Stimulated activated CD8-positive, alpha-beta memory T cell treated with anti-CD3 and anti-CD28 coated beads, Interleukin-12 subunit alpha, Interleukin-12 subunit beta, amount 100 ng/mL, for 4 hours (primary cell): ENCODE results near the gene CCNI.
"Not testable (repeated sequence)": the region's sequence is repeated elsewhere in the genome, so short reads cannot be mapped to it uniquely, and the experiment has no call there.

ENCODE experiments used
- DNase-seq: peaks from one replicate; pipeline ENCODE4 v3.0.0-alpha.2; 2020; ENCODE audit warnings: low read depth

The CCNI gene

DNA sequence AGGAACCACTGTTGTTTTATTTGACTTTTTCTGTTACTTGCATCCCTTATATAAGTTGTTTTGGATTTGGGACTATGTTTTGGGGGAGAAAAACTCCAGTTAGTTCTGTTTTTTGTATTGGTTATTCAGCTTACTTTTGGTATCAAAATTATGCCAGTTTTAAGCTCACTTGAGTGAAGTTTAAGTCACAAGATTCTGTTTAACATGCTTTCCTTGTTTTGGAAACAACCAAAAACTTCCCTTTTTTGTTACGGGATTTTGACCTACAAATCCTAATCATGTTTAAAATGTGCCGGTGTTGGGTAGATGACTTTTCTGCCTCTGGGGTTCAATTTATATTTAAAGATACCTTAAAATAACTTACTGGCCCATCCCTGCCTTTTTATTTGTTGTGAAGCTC is 36.0 kb downstream of the CCNI start:
- no peak for DNase-seq

DNA sequence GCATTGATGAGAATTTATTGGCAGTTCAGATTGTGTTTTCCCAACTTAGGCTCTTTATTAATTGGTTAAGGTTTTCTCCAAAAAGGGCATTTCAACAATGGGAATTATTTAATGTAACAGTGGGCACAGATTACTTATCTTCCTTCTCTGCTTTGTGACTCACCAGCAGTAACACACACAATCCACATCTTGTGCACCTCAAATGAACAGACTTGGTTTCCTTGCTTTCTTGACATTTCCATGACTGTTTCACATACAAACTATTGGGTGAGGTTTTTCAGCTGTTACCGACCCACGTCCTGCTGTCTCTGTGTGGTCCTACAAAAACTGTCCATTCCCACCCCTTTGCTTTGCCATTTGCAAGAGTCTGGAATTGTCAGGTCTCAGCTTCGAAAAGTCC is 38.1 kb downstream of the CCNI start:
- DNase-seq: no peak

DNA sequence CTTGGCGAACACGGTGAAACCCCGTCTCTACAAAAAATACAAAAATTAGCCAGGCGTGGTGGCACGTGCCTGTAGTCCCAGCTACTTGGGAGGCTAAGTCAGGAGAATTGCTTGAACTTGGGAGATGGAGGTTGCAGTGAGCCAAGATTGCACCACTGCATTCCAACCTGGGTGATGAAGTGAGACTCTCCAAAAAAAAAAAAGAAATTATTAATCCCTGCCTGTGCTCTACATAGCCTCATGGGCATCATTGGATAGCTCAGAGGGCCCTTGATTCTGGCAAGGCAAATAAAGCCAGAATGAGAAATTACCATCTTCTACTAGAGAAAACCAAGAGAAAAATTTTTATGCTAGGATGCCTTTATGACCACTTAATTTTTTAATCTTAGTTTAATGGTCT is 38.6 kb downstream of the CCNI start:
- DNase-seq: not testable (repeated sequence)

- DNase-seq: no peak
Measured at GRCh38 chr4:77036206-77036605, 39.6 kb downstream of the CCNI start.

- no peak for DNase-seq
Measured at GRCh38 chr4:77035153-77035552, 40.6 kb downstream of the CCNI start.

GRCh38 chr4:77031544-77031943 is 44.2 kb downstream of the CCNI start:
- no peak for DNase-seq

GRCh38 chr4:77029757-77030156 is 46.0 kb downstream of the CCNI start:
- DNase-seq: not testable (repeated sequence)

- DNase-seq: no peak
Measured at GRCh38 chr4:77028246-77028645, 47.5 kb downstream of the CCNI start.

DNA sequence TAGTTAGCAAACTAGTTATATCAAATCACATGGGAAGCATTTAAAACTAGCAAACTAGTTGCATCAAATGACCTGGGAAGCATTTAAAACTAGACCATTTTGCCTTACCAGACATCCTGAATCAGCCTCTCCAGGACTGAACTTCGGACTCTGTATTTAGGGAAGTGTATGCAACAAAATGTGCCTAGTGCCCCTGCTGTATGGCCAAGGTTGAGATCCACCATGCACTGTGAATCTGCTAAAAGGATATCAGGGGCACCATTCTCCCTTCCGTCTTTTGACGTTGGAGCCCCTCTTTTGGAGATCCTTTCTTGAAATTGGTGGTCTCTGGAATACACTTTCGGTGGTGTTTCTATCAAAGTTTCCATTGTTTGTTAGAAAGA is 49.5 kb downstream of the CCNI start:
- DNase-seq: no peak

GRCh38 chr4:77025643-77026321 is 50.0 kb downstream of the CCNI start:
- DNase-seq: no peak

- no peak for DNase-seq
Measured at GRCh38 chr4:77023920-77024319, 51.9 kb downstream of the CCNI start.

DNA sequence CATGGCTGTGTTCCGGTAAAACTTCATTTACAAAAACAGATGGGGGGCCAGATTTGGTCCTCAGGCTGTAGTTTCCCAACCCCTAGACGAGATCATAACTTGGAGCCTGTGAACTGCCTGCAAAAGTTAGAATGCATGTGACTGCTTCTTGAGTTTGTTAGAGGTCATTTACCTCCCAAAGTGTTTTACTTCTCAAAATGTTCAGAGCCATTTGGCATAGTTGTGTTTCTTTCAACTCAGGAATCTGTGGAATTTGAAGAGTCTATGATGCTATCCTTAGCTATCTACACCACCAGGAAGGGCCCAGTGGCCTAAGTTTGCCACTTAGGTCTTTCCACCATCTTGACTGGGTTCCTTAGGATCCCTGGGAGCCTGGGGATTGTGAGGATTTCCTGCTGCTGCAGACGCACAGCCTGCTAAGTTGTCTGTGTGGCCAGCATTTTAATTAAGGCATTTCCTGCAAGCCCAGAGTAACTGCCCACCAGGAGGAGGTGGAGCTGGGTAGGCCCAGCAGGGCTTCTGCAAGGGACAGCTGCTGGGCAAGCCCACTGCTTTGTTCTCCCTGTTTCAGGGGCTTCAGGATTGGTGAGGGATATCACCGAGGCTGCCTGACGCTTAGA is 53.1 kb downstream of the CCNI start:
- DNase-seq: no peak

GRCh38 chr4:77021614-77022089 is 54.1 kb downstream of the CCNI start:
- DNase-seq: no peak

- DNase-seq: no peak
Measured at GRCh38 chr4:77020017-77020416, 55.8 kb downstream of the CCNI start.

DNA sequence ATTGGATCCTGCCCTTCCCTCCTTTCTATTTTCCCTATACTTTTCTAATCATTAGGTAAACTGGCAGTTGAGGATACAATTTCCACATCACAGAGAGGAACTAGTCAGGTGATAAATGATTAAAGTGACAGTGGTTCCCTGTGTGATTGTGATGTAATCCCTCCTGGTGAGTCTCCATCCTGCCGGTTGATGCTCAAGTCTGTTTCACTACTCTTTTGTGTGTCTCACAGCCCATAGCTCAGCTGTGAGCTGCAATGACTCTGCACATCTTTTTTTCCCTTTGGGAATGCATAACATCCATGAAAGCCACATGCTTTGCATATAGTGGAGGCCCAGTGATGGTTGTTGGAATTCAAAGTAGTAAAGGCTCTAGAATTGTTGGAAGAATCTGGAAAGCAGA is 60.4 kb downstream of the CCNI start:
- no peak for DNase-seq

- DNase-seq: no peak
Measured at GRCh38 chr4:77014256-77014655, 61.5 kb downstream of the CCNI start.

- no peak for DNase-seq
Measured at GRCh38 chr4:77012726-77013125, 63.1 kb downstream of the CCNI start.

GRCh38 chr4:77010841-77011354 is 64.9 kb downstream of the CCNI start:
- DNase-seq: no peak

DNA sequence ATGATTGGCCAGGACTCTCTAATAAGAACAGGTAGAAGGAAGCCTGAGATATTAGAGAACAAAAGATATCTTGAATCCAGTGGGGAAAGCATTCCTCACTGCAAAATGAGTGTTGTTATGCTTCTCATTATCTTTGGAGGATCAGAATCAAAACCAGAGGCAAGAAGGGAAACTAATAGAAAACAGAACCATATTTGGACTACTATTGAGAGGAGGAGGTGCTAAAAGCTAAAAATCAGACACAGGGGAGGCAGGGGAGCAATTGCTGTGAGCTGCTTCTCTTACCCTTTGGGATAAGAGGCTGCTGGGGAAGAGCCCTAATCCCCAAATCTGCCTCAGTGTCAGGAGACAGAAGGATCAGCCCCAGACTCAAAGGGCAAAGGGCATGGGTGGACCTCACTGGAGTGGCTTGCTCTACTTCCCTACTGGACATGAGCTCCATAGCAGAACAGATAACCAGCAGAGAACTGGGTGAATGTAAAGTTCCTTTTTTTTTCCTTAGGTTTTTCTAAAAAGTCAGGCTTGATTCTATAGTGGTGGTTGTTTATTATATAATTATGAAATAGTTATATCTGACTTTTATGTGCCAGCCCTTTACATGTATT is 66.2 kb downstream of the CCNI start:
- no peak for DNase-seq

GRCh38 chr4:77007358-77008230 is 68.2 kb downstream of the CCNI start:
- no peak for DNase-seq

GRCh38 chr4:77006753-77007353 is 68.9 kb downstream of the CCNI start:
- DNase-seq: no peak

DNA sequence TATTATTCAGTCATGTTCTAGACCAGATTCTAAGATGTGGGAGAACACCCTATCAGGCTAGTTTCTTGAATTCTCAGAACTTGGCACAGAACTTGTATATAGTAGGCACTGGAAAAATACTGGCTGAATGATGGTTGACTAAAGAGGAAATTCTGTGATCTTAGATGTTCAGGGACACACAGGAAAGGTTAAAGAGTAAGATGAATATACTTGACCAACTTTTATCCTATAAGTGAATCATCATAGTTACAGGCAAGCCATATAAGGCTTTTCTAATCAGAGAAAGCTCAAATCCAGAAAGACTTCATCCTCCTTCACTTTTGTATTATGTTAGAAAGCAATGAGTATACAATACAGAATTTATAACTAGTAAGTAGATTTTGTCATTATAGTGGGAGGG is 72.4 kb downstream of the CCNI start:
- DNase-seq: no peak
